SK-N-SH (cell line): ENCODE measurements around the gene MYH11. TPM values are rescaled to one million over a fixed set of nuclear protein-coding genes. Genes with fewer than 3 reads are reported as not detected.
"Not testable (repeated sequence)": the region's sequence is repeated elsewhere in the genome, so short reads cannot be mapped to it uniquely, and the experiment has no call there.

Experiments
- CTCF ChIA-PET: fragments of 300-600, 350-600 bp; formaldehyde crosslinking; extraction: SDS; loops from one replicate; lab custom pipeline; 2021; lab: Yijun Ruan, JAX
- POLR2A ChIA-PET: fragments of 350-600 bp; sonication (Branson Sonifier 250); formaldehyde crosslinking; extraction: SDS; loops from one replicate; lab custom pipeline; 2020; ENCODE audit warnings: antibody characterized with exemption, inconsistent platforms; lab: Yijun Ruan, JAX
- DNase-seq: peaks from one replicate; pipeline ENCODE4 v3.0.0; 2012
- H2AFZ ChIP-seq: fragments of 200-600 bp; sonication (generic); 2 replicates; pipeline ENCODE4 v1.8.1; 2016; ENCODE audit warnings: antibody characterized with exemption, mild to moderate bottlenecking, low read depth
- H3F3A ChIP-seq: fragments of 200-600 bp; sonication (generic); replicated peaks from 2 replicates; pipeline ENCODE3; 2016; ENCODE audit warnings: antibody characterized with exemption, mild to moderate bottlenecking; ENCODE audit not compliant: insufficient read depth
- H3K27ac ChIP-seq, 2 experiments: fragments of 200-500 bp in 1 of 2; fragments of 200-600 bp in 1 of 2; sonication (Bioruptor generic) in 1 of 2; sonication (generic), shearing (Covaris generic) in 1 of 2; 2 replicates each; pipeline versions ENCODE4 v1.5.1 to v1.6.1; 2014 to 2016; ENCODE audit warnings: low read depth in 2 of 2, inconsistent platforms in 1 of 2, low read length in 1 of 2, mild to moderate bottlenecking in 1 of 2, mixed read lengths in 1 of 2
- H3K27me3 ChIP-seq: fragments of 200-600 bp; sonication (generic), shearing (Covaris generic); 2 replicates; pipeline ENCODE4 v1.6.1; 2016; ENCODE audit warnings: mixed run types; ENCODE audit not compliant: insufficient read depth
- H3K36me3 ChIP-seq, 2 experiments: fragments of 200-500 bp in 1 of 2; fragments of 200-600 bp in 1 of 2; sonication (Bioruptor generic) in 1 of 2; sonication (generic) in 1 of 2; replicated peaks in 1 of 2; 2 replicates each; pipeline versions ENCODE3 to v1.5.1; 2014 to 2016; ENCODE audit warnings: low read length in 1 of 2, mild to moderate bottlenecking in 1 of 2; ENCODE audit not compliant: insufficient read depth in 2 of 2, control insufficient read depth in 1 of 2
- H3K4me1 ChIP-seq, 2 experiments: fragments of 200-500 bp in 1 of 2; fragments of 200-600 bp in 1 of 2; sonication (Bioruptor generic) in 1 of 2; sonication (generic), shearing (Covaris generic) in 1 of 2; 2 replicates each; pipeline versions ENCODE4 v1.5.1 to v1.6.1; 2014 to 2016; ENCODE audit warnings: low read depth in 1 of 2, low read length in 1 of 2, mixed run types in 1 of 2; ENCODE audit not compliant: insufficient read depth in 2 of 2, control insufficient read depth in 1 of 2
- H3K4me2 ChIP-seq: fragments of 200-600 bp; sonication (generic), shearing (Covaris generic); 2 replicates; pipeline ENCODE4 v1.6.1; 2017; ENCODE audit warnings: mixed run types
- H3K4me3 ChIP-seq, 2 experiments: fragments of 200-500 bp in 1 of 2; fragments of 200-600 bp in 1 of 2; sonication (Bioruptor generic) in 1 of 2; sonication (generic), shearing (Covaris generic) in 1 of 2; 2 replicates each; pipeline versions ENCODE4 v1.5.1 to v1.8.1; 2014 to 2016; ENCODE audit warnings: low read depth in 2 of 2, inconsistent platforms in 1 of 2, low read length in 1 of 2, mild to moderate bottlenecking in 1 of 2, mixed read lengths in 1 of 2, moderate library complexity in 1 of 2
- H3K79me2 ChIP-seq: fragments of 200-600 bp; sonication (generic); 2 replicates; pipeline ENCODE4 v1.8.1; 2017; ENCODE audit warnings: mild to moderate bottlenecking; ENCODE audit not compliant: insufficient read depth
- H3K9ac ChIP-seq: fragments of 200-600 bp; sonication (generic); 2 replicates; pipeline ENCODE4 v1.6.1; 2017; ENCODE audit warnings: mixed run types
- H3K9me2 ChIP-seq: fragments of 200-600 bp; sonication (generic); 2 replicates; pipeline ENCODE4 v1.6.1; 2017; ENCODE audit warnings: mixed run types
- H3K9me3 ChIP-seq: fragments of 200-600 bp; sonication (generic); 2 replicates; pipeline ENCODE4 v1.6.1; 2017; ENCODE audit warnings: mixed run types, mild to moderate bottlenecking, moderate library complexity
- H4K20me1 ChIP-seq: fragments of 200-600 bp; sonication (generic); 2 replicates; pipeline ENCODE4 v1.6.1; 2017; ENCODE audit warnings: mild to moderate bottlenecking, mixed run types; ENCODE audit not compliant: insufficient read depth
- CHD2 ChIP-seq: fragments of 150-350 bp; IDR thresholded peaks from 2 replicates; pipeline ENCODE4 v1.6.1; 2018; ENCODE audit warnings: low read length; ENCODE audit not compliant: partially characterized antibody
- ELF1 ChIP-seq: IDR thresholded peaks from 2 replicates; pipeline ENCODE4 v1.4.0; 2012
- EP300 ChIP-seq, 2 experiments: IDR thresholded peaks; 2 replicates each; pipeline versions ENCODE4 v1.4.0 to v1.6.1; 2012; ENCODE audit warnings: borderline replicate concordance in 1 of 2, low read depth in 1 of 2, low read length in 1 of 2
- FOSL2 ChIP-seq: IDR thresholded peaks from 2 replicates; pipeline ENCODE4 v1.4.0; 2012; ENCODE audit warnings: low read depth, mild to moderate bottlenecking, moderate library complexity, borderline replicate concordance
- FOXJ3 ChIP-seq: sonication (generic); formaldehyde crosslinking; IDR thresholded peaks from 2 replicates; pipeline ENCODE4 v1.5.1; 2020; ENCODE audit warnings: mild to moderate bottlenecking, missing genetic modification reagents
- GATA2 ChIP-seq: sonication (generic); formaldehyde crosslinking; IDR thresholded peaks from 2 replicates; pipeline ENCODE4 v1.5.0; 2020; ENCODE audit warnings: mild to moderate bottlenecking, missing genetic modification reagents
- MAX ChIP-seq: IDR thresholded peaks from 2 replicates; pipeline ENCODE4 v1.4.0; 2012; ENCODE audit warnings: low read depth
- MEF2A ChIP-seq: IDR thresholded peaks from 2 replicates; pipeline ENCODE4 v1.4.0; 2012; ENCODE audit warnings: low read depth, borderline replicate concordance
- NFIC ChIP-seq: IDR thresholded peaks from 2 replicates; pipeline ENCODE4 v1.4.0; 2012; ENCODE audit warnings: borderline replicate concordance
- NRF1 ChIP-seq: IDR thresholded peaks from 2 replicates; pipeline ENCODE4 v1.6.1; 2012; ENCODE audit warnings: low read depth, mild to moderate bottlenecking, low read length
- RAD21 ChIP-seq: IDR thresholded peaks from 2 replicates; pipeline ENCODE4 v1.6.1; 2012; ENCODE audit warnings: mild to moderate bottlenecking, low read length
- RFX5 ChIP-seq: IDR thresholded peaks from 2 replicates; pipeline ENCODE4 v1.6.1; 2012; ENCODE audit warnings: mild to moderate bottlenecking, improper control_type of control experiment, low read length
- TAF1 ChIP-seq: IDR thresholded peaks from 2 replicates; pipeline ENCODE4 v1.6.1; 2012; ENCODE audit warnings: low read depth, mild to moderate bottlenecking, low read length, moderate library complexity, borderline replicate concordance
- TEAD4 ChIP-seq: IDR thresholded peaks from 2 replicates; pipeline ENCODE4 v1.4.0; 2012; ENCODE audit warnings: mild to moderate bottlenecking, borderline replicate concordance; ENCODE audit not compliant: insufficient read depth
- WGBS: methylation state at CpG from one replicate; pipeline ENCODE4 v1.1.6; 2017; ENCODE audit warnings: low lambda C conversion rate; 5-methylcytosine and 5-hydroxymethylcytosine counted together
- polyA plus RNA-seq, 3 experiments: library from polyadenylated mRNA; depleted of rRNA; stranded (reverse); fragments of >200 nt; gene quantifications; 2 replicates each; pipeline ENCODE4 v1.2.3, GENCODE V29; 2012
- TF ChIP-seq, protein P1 (sequence below): IDR thresholded peaks from 2 replicates; pipeline ENCODE4 v1.6.1; 2012; ENCODE audit warnings: mild to moderate bottlenecking, low read depth, low read length, moderate library complexity
- TF ChIP-seq, protein P2 (sequence below): IDR thresholded peaks from 2 replicates; pipeline ENCODE4; 2012
- TF ChIP-seq, protein P3 (sequence below): fragments of 150-350 bp; IDR thresholded peaks from 2 replicates; pipeline ENCODE4 v1.6.1; 2017; ENCODE audit warnings: antibody characterized with exemption, low read length, low read depth, borderline replicate concordance

MYH11 gene
- polyA plus RNA-seq, 1 of the 3 experiments (the other 2 are of a cell fraction), result 0.02 TPM

DNA sequence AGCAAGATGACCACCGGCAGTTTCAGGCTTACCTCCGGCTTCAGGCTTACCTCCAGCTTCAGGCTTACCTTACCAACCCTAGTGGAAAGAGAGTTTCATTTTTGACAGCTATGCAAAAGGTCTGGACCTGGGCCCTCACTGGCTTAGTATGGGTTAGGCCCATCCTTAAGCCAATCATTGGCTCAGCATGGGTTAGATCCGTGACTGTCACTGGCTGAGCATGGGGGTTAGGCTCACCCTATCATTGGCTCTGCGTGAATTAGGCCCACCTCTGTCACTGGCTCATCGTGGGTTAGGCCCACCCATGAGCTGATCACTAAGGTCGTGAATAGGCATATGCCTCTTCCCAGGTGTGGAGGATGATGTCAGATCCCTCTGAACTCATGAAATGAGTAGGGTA, 198.7 kb downstream of the MYH11 start:
- WGBS, result 100% methylated on average over 3 of the region's 6 CpGs

GRCh38 chr16:15655561-15655960, 201.3 kb downstream of the MYH11 start:
- Histone ChIP-seq H4K20me1 (peaks cover 16% of the 10 kb centered on the region; the same call in 1 of the 2 replicates), H3K79me2 (peaks cover 100% of the 10 kb centered on the region)
- DNase-seq, H3K4me1 ChIP-seq, H3K4me2 ChIP-seq, H3K27me3 ChIP-seq, H3K36me3 ChIP-seq, H3K9ac ChIP-seq, H3F3A ChIP-seq, H3K9me2 ChIP-seq, H3K27ac ChIP-seq, H3K9me3 ChIP-seq, H2AFZ ChIP-seq, H3K4me3 ChIP-seq, POLR2A ChIA-PET, CTCF ChIA-PET: not testable (repeated sequence)
- WGBS, result 93% methylated on average over 3 of the region's 6 CpGs

More for the DNA sequence above, 198.7 kb downstream of the MYH11 start:
- peaks cover 100% of the 10 kb centered on the region for H3K79me2 ChIP-seq
- no peak for DNase-seq
- no peaks in the 10 kb centered on the region for H3K27me3 ChIP-seq
- H3K27ac ChIP-seq, result no peak overlapping the region
- no peak overlapping the region for H2AFZ ChIP-seq
- H3K9me3 ChIP-seq, result no peaks in the 10 kb centered on the region
- no peaks in the 10 kb centered on the region for H3K9me2 ChIP-seq
- no peak overlapping the region for H3K4me3 ChIP-seq
- peaks cover 2% of the 10 kb centered on the region for H3F3A ChIP-seq
- TF ChIP-seq RFX5 (no peak), MEF2A (no peak), FOSL2 (no peak), NRF1 (no peak), GATA2 (CRISPR knock-in tag) (no peak), EP300 (IDR thresholded peaks at IDR 0.05; ENCODE audit: borderline replicate concordance in 1 of 2, low read depth in 1 of 2, low read length in 1 of 2) (no peak)
- TF ChIP-seq, all 33 proteins: peak for 0
- no peaks in the 10 kb centered on the region for H3K36me3 ChIP-seq
- ChIA-PET CTCF (interaction anchor here (1.0 kb wide), 1 partner anchor 45 kb away, joined by 3 read pairs; no protein-coding TSS in a partner anchor), POLR2A (no interaction called here)
- no peaks in the 10 kb centered on the region for H3K4me1 ChIP-seq
- no peak overlapping the region for H3K4me2 ChIP-seq
- no peak overlapping the region for H3K9ac ChIP-seq
- H4K20me1 ChIP-seq, result peaks cover 18% of the 10 kb centered on the region; the same call in 1 of the 2 replicates

DNA sequence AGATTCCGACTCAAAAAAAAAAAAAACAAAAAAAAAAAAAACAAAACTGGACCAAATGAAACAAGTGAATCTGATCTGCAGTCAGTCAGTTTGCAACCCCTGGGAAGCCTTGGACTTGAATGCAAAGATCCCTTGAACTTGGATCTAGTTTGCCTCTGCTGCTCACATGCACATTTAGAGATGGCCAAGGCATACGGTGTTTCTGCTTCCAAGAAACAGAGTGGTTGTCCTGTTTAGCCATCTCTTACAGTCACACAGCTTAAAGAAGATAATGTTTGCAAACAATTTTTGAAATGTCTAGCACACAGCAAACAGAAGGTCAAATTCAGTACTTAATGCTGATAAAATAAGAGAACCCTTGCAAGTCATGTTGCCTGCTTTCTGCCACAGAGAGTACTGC, 202.2 kb downstream of the MYH11 start:
- Histone ChIP-seq H3K4me2 (no peak overlapping the region), H3K9me2 (no peaks in the 10 kb centered on the region), H3K9ac (no peak overlapping the region), H3K79me2 (peaks cover 94% of the 10 kb centered on the region), H3K4me1 (peaks cover 1 to 2% of the 10 kb centered on the region in 2 experiments; a peak in 2 of 4 replicates), H3K27me3 (no peaks in the 10 kb centered on the region), H4K20me1 (peaks cover 16% of the 10 kb centered on the region; the same call in 1 of the 2 replicates), H2AFZ (no peak overlapping the region), H3K9me3 (no peaks in the 10 kb centered on the region), H3K27ac (no peak overlapping the region), H3K36me3 (no peaks in the 10 kb centered on the region), H3F3A (peaks cover 9% of the 10 kb centered on the region), H3K4me3 (no peak overlapping the region)
- TF ChIP-seq RAD21 (no peak), ELF1 (no peak), NRF1 (no peak), TAF1 (no peak), CHD2 (no peak), TEAD4 (no peak), RFX5 (no peak), MAX (no peak), GATA2 (CRISPR knock-in tag) (no peak), NFIC (no peak), FOXJ3 (CRISPR knock-in tag) (no peak)
- TF ChIP-seq, protein P1, sequence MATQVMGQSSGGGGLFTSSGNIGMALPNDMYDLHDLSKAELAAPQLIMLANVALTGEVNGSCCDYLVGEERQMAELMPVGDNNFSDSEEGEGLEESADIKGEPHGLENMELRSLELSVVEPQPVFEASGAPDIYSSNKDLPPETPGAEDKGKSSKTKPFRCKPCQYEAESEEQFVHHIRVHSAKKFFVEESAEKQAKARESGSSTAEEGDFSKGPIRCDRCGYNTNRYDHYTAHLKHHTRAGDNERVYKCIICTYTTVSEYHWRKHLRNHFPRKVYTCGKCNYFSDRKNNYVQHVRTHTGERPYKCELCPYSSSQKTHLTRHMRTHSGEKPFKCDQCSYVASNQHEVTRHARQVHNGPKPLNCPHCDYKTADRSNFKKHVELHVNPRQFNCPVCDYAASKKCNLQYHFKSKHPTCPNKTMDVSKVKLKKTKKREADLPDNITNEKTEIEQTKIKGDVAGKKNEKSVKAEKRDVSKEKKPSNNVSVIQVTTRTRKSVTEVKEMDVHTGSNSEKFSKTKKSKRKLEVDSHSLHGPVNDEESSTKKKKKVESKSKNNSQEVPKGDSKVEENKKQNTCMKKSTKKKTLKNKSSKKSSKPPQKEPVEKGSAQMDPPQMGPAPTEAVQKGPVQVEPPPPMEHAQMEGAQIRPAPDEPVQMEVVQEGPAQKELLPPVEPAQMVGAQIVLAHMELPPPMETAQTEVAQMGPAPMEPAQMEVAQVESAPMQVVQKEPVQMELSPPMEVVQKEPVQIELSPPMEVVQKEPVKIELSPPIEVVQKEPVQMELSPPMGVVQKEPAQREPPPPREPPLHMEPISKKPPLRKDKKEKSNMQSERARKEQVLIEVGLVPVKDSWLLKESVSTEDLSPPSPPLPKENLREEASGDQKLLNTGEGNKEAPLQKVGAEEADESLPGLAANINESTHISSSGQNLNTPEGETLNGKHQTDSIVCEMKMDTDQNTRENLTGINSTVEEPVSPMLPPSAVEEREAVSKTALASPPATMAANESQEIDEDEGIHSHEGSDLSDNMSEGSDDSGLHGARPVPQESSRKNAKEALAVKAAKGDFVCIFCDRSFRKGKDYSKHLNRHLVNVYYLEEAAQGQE, result no peak
- TF ChIP-seq, protein P2, sequence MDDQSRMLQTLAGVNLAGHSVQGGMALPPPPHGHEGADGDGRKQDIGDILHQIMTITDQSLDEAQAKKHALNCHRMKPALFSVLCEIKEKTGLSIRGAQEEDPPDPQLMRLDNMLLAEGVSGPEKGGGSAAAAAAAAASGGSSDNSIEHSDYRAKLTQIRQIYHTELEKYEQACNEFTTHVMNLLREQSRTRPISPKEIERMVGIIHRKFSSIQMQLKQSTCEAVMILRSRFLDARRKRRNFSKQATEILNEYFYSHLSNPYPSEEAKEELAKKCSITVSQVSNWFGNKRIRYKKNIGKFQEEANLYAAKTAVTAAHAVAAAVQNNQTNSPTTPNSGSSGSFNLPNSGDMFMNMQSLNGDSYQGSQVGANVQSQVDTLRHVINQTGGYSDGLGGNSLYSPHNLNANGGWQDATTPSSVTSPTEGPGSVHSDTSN, result no peak
- TF ChIP-seq, protein P3, sequence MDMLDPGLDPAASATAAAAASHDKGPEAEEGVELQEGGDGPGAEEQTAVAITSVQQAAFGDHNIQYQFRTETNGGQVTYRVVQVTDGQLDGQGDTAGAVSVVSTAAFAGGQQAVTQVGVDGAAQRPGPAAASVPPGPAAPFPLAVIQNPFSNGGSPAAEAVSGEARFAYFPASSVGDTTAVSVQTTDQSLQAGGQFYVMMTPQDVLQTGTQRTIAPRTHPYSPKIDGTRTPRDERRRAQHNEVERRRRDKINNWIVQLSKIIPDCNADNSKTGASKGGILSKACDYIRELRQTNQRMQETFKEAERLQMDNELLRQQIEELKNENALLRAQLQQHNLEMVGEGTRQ, result no peak
- DNase-seq, result no peak
- 97% methylated on average over 2 of the region's 2 CpGs for WGBS
- ChIA-PET POLR2A (no interaction called here), CTCF (no interaction called here)
